Tibial nerve (tissue), 4 donors: ENCODE data around the gene DLGAP4.

ENCODE experiments used
- EP300 ChIP-seq, 2 donors: sonication (generic); formaldehyde crosslinking; IDR thresholded peaks; one replicate each; pipeline ENCODE4 v1.6.1; 2017; ENCODE audit warnings: antibody characterized with exemption in 2 of 2, mild to moderate bottlenecking in 1 of 2
- TF ChIP-seq, protein P1 (sequence below), 5 experiments: fragments of 200-600 bp in 3 of 5; fragments of 450-650 bp in 2 of 5; sonication (generic) in 3 of 5; IDR thresholded peaks; one replicate each; pipeline ENCODE4 v1.5.1; 2016 to 2019; ENCODE audit warnings: antibody characterized with exemption in 5 of 5, mild to moderate bottlenecking in 3 of 5, moderate library complexity in 2 of 5

DNA sequence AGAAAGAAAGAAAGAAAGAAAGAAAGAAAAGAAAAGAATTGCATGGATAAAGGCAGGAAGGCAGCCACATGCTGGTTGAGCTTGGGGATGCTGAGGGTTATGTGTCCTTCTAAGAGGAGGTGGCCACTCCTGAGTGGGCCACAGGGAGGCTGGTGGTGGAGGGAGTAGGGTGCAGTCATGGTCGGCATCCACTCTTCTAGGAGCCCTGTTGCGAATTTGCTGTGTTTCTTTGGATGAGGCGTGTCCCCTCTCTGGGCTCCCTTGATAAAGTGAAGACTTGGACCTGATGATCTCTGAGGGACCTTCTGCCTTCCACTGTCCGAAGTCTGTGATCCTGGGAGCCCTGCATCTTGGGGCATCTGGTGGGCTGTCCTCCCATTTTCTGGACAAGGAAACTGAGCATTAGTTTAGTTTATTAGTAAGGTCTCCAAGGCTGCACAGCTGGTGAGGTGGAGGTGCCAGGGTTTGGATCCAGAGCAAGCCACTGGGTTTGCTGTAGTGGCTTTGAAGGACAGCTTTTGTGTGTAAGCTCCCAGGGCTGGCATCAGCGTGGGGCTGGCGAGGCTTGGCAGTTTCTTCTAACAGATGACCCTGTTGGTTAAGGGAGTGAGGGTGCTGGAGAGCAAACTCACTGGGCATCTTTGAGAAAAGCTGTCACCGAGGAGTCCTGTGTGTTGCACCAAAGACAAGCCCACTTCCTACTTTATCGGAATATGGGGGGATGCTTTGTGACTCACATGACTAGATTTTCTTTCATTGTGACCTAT, 4.3 kb downstream of the DLGAP4 start:
- TF ChIP-seq, protein P1, sequence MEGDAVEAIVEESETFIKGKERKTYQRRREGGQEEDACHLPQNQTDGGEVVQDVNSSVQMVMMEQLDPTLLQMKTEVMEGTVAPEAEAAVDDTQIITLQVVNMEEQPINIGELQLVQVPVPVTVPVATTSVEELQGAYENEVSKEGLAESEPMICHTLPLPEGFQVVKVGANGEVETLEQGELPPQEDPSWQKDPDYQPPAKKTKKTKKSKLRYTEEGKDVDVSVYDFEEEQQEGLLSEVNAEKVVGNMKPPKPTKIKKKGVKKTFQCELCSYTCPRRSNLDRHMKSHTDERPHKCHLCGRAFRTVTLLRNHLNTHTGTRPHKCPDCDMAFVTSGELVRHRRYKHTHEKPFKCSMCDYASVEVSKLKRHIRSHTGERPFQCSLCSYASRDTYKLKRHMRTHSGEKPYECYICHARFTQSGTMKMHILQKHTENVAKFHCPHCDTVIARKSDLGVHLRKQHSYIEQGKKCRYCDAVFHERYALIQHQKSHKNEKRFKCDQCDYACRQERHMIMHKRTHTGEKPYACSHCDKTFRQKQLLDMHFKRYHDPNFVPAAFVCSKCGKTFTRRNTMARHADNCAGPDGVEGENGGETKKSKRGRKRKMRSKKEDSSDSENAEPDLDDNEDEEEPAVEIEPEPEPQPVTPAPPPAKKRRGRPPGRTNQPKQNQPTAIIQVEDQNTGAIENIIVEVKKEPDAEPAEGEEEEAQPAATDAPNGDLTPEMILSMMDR (IDR thresholded peaks at IDR 0.05): no peak
- TF ChIP-seq EP300 (IDR thresholded peaks at IDR 0.05): no peak
